Type B pancreatic cell (in vitro differentiated cells): ENCODE results near the gene HPCAL1. TPM values are rescaled to one million over a fixed set of nuclear protein-coding genes. Genes with fewer than 3 reads are reported as not detected.

ENCODE experiments used
- DNase-seq: peaks from one replicate; pipeline ENCODE4 v3.0.0; 2021; ENCODE audit warnings: mixed read lengths; ENCODE audit not compliant: unreplicated experiment; ENCODE audit errors: extremely low spot score
- H3K27ac Mint-ChIP-seq: 2 replicates; pipeline ENCODE4 v1.8.0; 2021; ENCODE audit warnings: mild to moderate bottlenecking, mixed read lengths
- H3K27me3 Mint-ChIP-seq: 2 replicates; pipeline ENCODE4 v1.8.0; 2021; ENCODE audit warnings: mixed read lengths
- H3K36me3 Mint-ChIP-seq: 2 replicates; pipeline ENCODE4 v1.8.0; 2021; ENCODE audit warnings: mixed read lengths
- H3K4me1 Mint-ChIP-seq: one replicate; pipeline ENCODE4 v1.8.0; 2021; ENCODE audit warnings: mixed read lengths; ENCODE audit not compliant: unreplicated experiment
- H3K4me3 Mint-ChIP-seq: 2 replicates; pipeline ENCODE4 v1.8.0; 2021; ENCODE audit warnings: mild to moderate bottlenecking, mixed read lengths
- H3K9me3 Mint-ChIP-seq: 2 replicates; pipeline ENCODE4 v1.8.0; 2021; ENCODE audit warnings: mixed read lengths
- CTCF ChIP-seq: fragments of 200-600 bp; sonication (generic); conservative IDR thresholded peaks from 2 replicates; pipeline ENCODE4 v1.5.0; 2021; ENCODE audit warnings: antibody characterized with exemption, mild to moderate bottlenecking
- total RNA-seq: library from RNA; stranded (reverse); gene quantifications from 2 replicates; pipeline ENCODE4 v1.2.1, GENCODE V29; 2021; ENCODE audit warnings: low replicate concordance

HPCAL1 gene
- total RNA-seq, 1 donor from 2014 or later = 17.8 TPM

- TF ChIP-seq CTCF = no peak
- H3K36me3 Mint-ChIP-seq = peaks cover 3% of the 10 kb centered on the region
- H3K4me3 Mint-ChIP-seq = no peak overlapping the region
- H3K27me3 Mint-ChIP-seq = peaks cover 3% of the 10 kb centered on the region
- H3K27ac Mint-ChIP-seq = no peak overlapping the region
- no peak for DNase-seq
- peaks cover 28% of the 10 kb centered on the region for H3K4me1 Mint-ChIP-seq
- no peaks in the 10 kb centered on the region for H3K9me3 Mint-ChIP-seq
These were observed 54.8 kb downstream of the HPCAL1 start for GRCh38 chr2:10357193-10358169.

- Mint-ChIP-seq H3K9me3 (no peaks in the 10 kb centered on the region), H3K4me3 (no peak overlapping the region), H3K27ac (no peak overlapping the region), H3K36me3 (no peaks in the 10 kb centered on the region), H3K4me1 (peaks cover 28% of the 10 kb centered on the region), H3K27me3 (no peaks in the 10 kb centered on the region)
- DNase-seq = no peak
- no peak for TF ChIP-seq CTCF
These were observed 56.5 kb downstream of the HPCAL1 start for GRCh38 chr2:10359246-10359645.

GRCh38 chr2:10359731-10360329 lies 57.1 kb downstream of the HPCAL1 start:
- no peaks in the 10 kb centered on the region for H3K9me3 Mint-ChIP-seq
- H3K27ac Mint-ChIP-seq = no peak overlapping the region
- peaks cover 24% of the 10 kb centered on the region for H3K4me1 Mint-ChIP-seq
- no peaks in the 10 kb centered on the region for H3K36me3 Mint-ChIP-seq
- DNase-seq = no peak
- no peaks in the 10 kb centered on the region for H3K27me3 Mint-ChIP-seq
- H3K4me3 Mint-ChIP-seq = no peak overlapping the region
- no peak for TF ChIP-seq CTCF

- Mint-ChIP-seq H3K4me3 (no peak overlapping the region), H3K27ac (no peak overlapping the region), H3K36me3 (no peaks in the 10 kb centered on the region), H3K4me1 (peaks cover 23% of the 10 kb centered on the region), H3K27me3 (no peaks in the 10 kb centered on the region), H3K9me3 (no peaks in the 10 kb centered on the region)
- no peak for DNase-seq
- no peak for TF ChIP-seq CTCF
These were observed 57.8 kb downstream of the HPCAL1 start for GRCh38 chr2:10360460-10360849.

- peaks cover 18% of the 10 kb centered on the region for H3K4me1 Mint-ChIP-seq
- no peaks in the 10 kb centered on the region for H3K27me3 Mint-ChIP-seq
- no peaks in the 10 kb centered on the region for H3K36me3 Mint-ChIP-seq
- no peak for TF ChIP-seq CTCF
- H3K9me3 Mint-ChIP-seq = no peaks in the 10 kb centered on the region
- H3K4me3 Mint-ChIP-seq = no peak overlapping the region
- no peak for DNase-seq
- H3K27ac Mint-ChIP-seq = no peak overlapping the region
These were observed 58.3 kb downstream of the HPCAL1 start for GRCh38 chr2:10360850-10361588.
